ENCODE measurements around the gene TPPP3.

Gene TPPP3

GRCh38 chr16:67393111-67393787 lies at the start of gene TPPP3:
Gene TPPP3, minus strand, starts transcription at chr16:67393498. Its CDS starts 2,387 bp downstream, at chr16:67391111.
- TF ChIP-seq EZH2phosphoT487 (IDR thresholded peaks at IDR 0.05; ENCODE audit: low read depth), result no peak
- no peak for TF ChIP-seq CTCF (IDR thresholded peaks at IDR 0.05; ENCODE audit: low read depth, low read length)
- H4K20me1 ChIP-seq (ENCODE audit: insufficient read depth, low read length), result no peaks in the 10 kb centered on the region
- no peaks in the 10 kb centered on the region for H3K9me3 ChIP-seq (ENCODE audit: insufficient read depth, low read length)
- no peak within 1 kb of the TSS for H3K4me3 ChIP-seq (ENCODE audit: low read length)
- H3K4me2 ChIP-seq (ENCODE audit: low read length), result no peak within 1 kb of the TSS
- H3K36me3 ChIP-seq (replicated peaks; ENCODE audit: low read depth, low read length), result no peaks in the 10 kb centered on the region
- no peaks in the 10 kb centered on the region for H3K27me3 ChIP-seq (ENCODE audit: low read depth, low read length)
- H3K4me1 ChIP-seq (ENCODE audit: low read length), result peaks cover 27% of the 10 kb centered on the region
- H2AFZ ChIP-seq (ENCODE audit: low read depth, low read length), result no peak within 1 kb of the TSS
- no peak within 1 kb of the TSS for H3K9ac ChIP-seq (ENCODE audit: low read length)
- no peak within 1 kb of the TSS for H3K27ac ChIP-seq (ENCODE audit: low read length)
- no peaks in the 10 kb centered on the region for H3K79me2 ChIP-seq (ENCODE audit: low read length)

DNA sequence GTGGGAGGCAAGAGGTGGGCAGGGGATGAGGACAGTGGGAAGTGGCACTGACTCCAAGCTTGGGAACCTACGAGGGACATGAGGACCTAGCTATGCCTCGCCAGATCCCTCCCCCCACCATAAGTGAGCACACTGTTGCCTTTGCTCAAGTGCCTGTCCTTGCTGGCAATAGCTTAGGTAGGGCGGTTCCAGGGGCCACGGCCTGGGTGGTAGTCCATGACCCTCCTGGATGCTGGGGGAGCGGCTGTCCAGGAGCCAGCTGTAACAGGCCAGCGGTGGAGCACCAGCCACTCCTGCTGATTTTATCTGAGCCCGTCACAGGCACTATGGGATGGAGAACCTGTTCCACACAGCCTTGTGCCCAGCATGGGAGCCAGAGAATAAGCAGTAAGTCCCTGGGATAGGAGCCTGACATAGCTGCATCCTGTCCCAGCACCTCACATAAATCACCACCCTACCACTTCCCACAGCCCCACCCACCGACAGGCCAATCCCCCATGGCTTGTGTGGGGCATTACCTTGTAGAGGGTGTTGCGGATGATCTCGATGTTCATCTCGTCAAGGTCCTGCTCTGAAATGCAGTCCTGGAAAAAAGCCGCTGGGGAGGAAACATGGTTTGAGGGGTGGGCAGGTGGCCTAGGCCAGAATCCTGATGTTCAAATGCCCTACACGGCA lies 49.4 kb upstream of the TPPP3 start:
- Histone ChIP-seq H3K36me3 (replicated peaks; ENCODE audit: low read depth, low read length) (peaks cover 12% of the 10 kb centered on the region), H3K79me2 (ENCODE audit: low read length) (no peaks in the 10 kb centered on the region), H3K4me1 (ENCODE audit: low read length) (peaks cover 8% of the 10 kb centered on the region), H3K27ac (ENCODE audit: low read length) (no peak overlapping the region), H3K9me3 (ENCODE audit: insufficient read depth, low read length) (no peaks in the 10 kb centered on the region), H3K9ac (ENCODE audit: low read length) (no peak overlapping the region), H3K27me3 (ENCODE audit: low read depth, low read length) (no peaks in the 10 kb centered on the region), H3K4me3 (ENCODE audit: low read length) (no peak overlapping the region), H4K20me1 (ENCODE audit: insufficient read depth, low read length) (no peaks in the 10 kb centered on the region), H2AFZ (ENCODE audit: low read depth, low read length) (no peak overlapping the region), H3K4me2 (ENCODE audit: low read length) (no peak overlapping the region)
- no peak for TF ChIP-seq EZH2phosphoT487 (IDR thresholded peaks at IDR 0.05; ENCODE audit: low read depth)
- TF ChIP-seq CTCF (IDR thresholded peaks at IDR 0.05; ENCODE audit: low read depth, low read length), result no peak

DNA sequence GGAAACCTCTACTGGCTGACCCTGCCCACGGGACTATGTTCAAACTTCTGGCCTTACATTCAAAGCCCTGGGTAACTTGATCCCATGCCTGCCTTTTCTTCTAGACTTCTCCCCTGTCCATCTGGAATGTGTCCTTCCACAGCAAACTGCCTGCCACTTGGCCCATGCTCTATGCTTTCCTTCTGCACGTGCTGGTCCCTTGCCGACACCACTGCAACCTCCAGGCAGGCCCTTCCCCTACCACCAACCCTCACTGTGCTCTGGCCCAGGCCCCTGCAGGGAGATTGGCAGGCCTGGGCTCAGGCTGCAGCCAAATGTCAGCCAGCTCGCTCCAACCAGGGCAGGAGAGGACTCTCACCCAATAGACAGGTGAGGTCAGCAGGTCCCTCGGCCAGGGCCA lies 48.6 kb upstream of the TPPP3 start:
- H4K20me1 ChIP-seq (ENCODE audit: insufficient read depth, low read length), result no peaks in the 10 kb centered on the region

More for the DNA sequence above, 48.6 kb upstream of the TPPP3 start:
- Histone ChIP-seq H3K27ac (ENCODE audit: low read length) (no peak overlapping the region), H3K36me3 (replicated peaks; ENCODE audit: low read depth, low read length) (peaks cover 12% of the 10 kb centered on the region), H2AFZ (ENCODE audit: low read depth, low read length) (no peak overlapping the region), H3K27me3 (ENCODE audit: low read depth, low read length) (no peaks in the 10 kb centered on the region), H3K4me3 (ENCODE audit: low read length) (no peak overlapping the region), H3K4me1 (ENCODE audit: low read length) (peaks cover 16% of the 10 kb centered on the region), H3K9ac (ENCODE audit: low read length) (no peak overlapping the region), H3K9me3 (ENCODE audit: insufficient read depth, low read length) (no peaks in the 10 kb centered on the region), H3K4me2 (ENCODE audit: low read length) (no peak overlapping the region), H3K79me2 (ENCODE audit: low read length) (no peaks in the 10 kb centered on the region)
- TF ChIP-seq CTCF (IDR thresholded peaks at IDR 0.05; ENCODE audit: low read depth, low read length) (no peak), EZH2phosphoT487 (IDR thresholded peaks at IDR 0.05; ENCODE audit: low read depth) (no peak)
